GM12878 (cell line): ENCODE measurements around the gene DYNLT5. TPM values are rescaled to one million over a fixed set of nuclear protein-coding genes. Genes with fewer than 3 reads are reported as not detected.

Experiments used
- ATAC-seq: fragments of 200-7000 bp; cut with Tn5 transposase; 3 replicates; pipeline ENCODE4 v1.9.1; 2020; ENCODE audit warnings: mild to moderate bottlenecking, moderate library complexity
- BruUV-seq: library from RNA; stranded (reverse); fragments of 400-500 nt; replicated peaks from 2 replicates; lab custom pipeline; 2021; lab: Mats Ljungman, UMichigan
- CTCF ChIA-PET: fragments of 300-600 bp; sonication (Branson Sonifier 250); formaldehyde crosslinking; extraction: SDS; loops from one replicate; lab custom pipeline; 2021; ENCODE audit warnings: inconsistent platforms; lab: Yijun Ruan, JAX
- POLR2A ChIA-PET: fragments of 350-600 bp; formaldehyde crosslinking; extraction: SDS; loops from one replicate; lab custom pipeline; 2021; ENCODE audit warnings: inconsistent platforms; lab: Charles Lee
- RAD21 ChIA-PET: fragments of 300-600 bp; sonication (Branson Sonifier 250); formaldehyde crosslinking; loops from one replicate; lab custom pipeline; 2023; ENCODE audit warnings: antibody characterized with exemption; ENCODE audit not compliant: unreplicated experiment; lab: Charles Lee
- SMC1A ChIA-PET: fragments of 300-600 bp; sonication (Branson Sonifier 250); formaldehyde crosslinking; loops from one replicate; lab custom pipeline; 2023; ENCODE audit not compliant: unreplicated experiment, uncharacterized antibody; lab: Charles Lee
- DNase-seq: peaks from one replicate; pipeline ENCODE4 v3.0.0-alpha.2; 2011; ENCODE audit warnings: low read depth, low spot score
- FAIRE-seq: peaks from 3 replicates; lab custom pipeline; 2011; peaks lifted over from hg19 to GRCh38; lab: Jason Lieb, UNC
- H2AFZ ChIP-seq: 2 replicates; pipeline ENCODE4 v1.6.0; 2011; ENCODE audit warnings: low read depth, low read length, control low read depth; ENCODE audit not compliant: control insufficient read depth
- H3K27ac ChIP-seq: 2 replicates; pipeline ENCODE4 v1.5.1; 2011; ENCODE audit warnings: control low read depth; ENCODE audit not compliant: control insufficient read depth, insufficient read depth
- H3K27me3 ChIP-seq, 2 experiments: replicated peaks in 1 of 2; 2 replicates each; pipeline versions ENCODE4 v1.6.0 to v1.6.1; 2011; ENCODE audit warnings: low read length in 1 of 2; ENCODE audit not compliant: control insufficient read depth in 2 of 2, insufficient read depth in 2 of 2
- H3K36me3 ChIP-seq, 2 experiments: 2 replicates each; pipeline ENCODE4 v1.5.1; 2011; ENCODE audit warnings: low read length in 1 of 2; ENCODE audit not compliant: control insufficient read depth in 2 of 2, insufficient read depth in 2 of 2
- H3K4me1 ChIP-seq: 2 replicates; pipeline ENCODE4 v1.6.1; 2011; ENCODE audit warnings: mild to moderate bottlenecking, low read length, moderate library complexity, mixed read lengths; ENCODE audit not compliant: control insufficient read depth, insufficient read depth
- H3K4me2 ChIP-seq: 2 replicates; pipeline ENCODE4 v1.6.0; 2011; ENCODE audit warnings: control low read depth; ENCODE audit not compliant: control insufficient read depth, insufficient read depth
- H3K4me3 ChIP-seq: fragments of 200-600 bp; sonication (generic); 2 replicates; pipeline ENCODE4 v1.5.1; 2016
- H3K79me2 ChIP-seq: 2 replicates; pipeline ENCODE4 v1.6.0; 2011; ENCODE audit warnings: low read length; ENCODE audit not compliant: control insufficient read depth, insufficient read depth
- H3K9ac ChIP-seq: 2 replicates; pipeline ENCODE4 v1.8.0; 2011; ENCODE audit warnings: low read length, control low read depth, mixed read lengths; ENCODE audit not compliant: control insufficient read depth, insufficient read depth
- H3K9me3 ChIP-seq: replicated peaks from 3 replicates; pipeline ENCODE4 v1.5.1; 2011; ENCODE audit warnings: mild to moderate bottlenecking, low read length; ENCODE audit not compliant: control insufficient read depth, insufficient read depth
- H4K20me1 ChIP-seq: 2 replicates; pipeline ENCODE4 v1.6.0; 2011; ENCODE audit not compliant: control insufficient read depth, insufficient read depth
- BACH1 ChIP-seq: fragments of 450-650 bp; IDR thresholded peaks from 2 replicates; pipeline ENCODE4 v1.6.1; 2017; ENCODE audit warnings: mild to moderate bottlenecking, borderline replicate concordance
- CBX5 ChIP-seq: sonication (generic); IDR thresholded peaks from 2 replicates; pipeline ENCODE4 v1.6.1; 2016; ENCODE audit warnings: low read depth, moderate library complexity, mild to moderate bottlenecking, inconsistent platforms
- GABPA ChIP-seq: IDR thresholded peaks from 2 replicates; pipeline ENCODE4 v1.6.1; 2014; ENCODE audit warnings: antibody characterized with exemption, low read depth, mild to moderate bottlenecking, inconsistent platforms
- MTA3 ChIP-seq: IDR thresholded peaks from 2 replicates; pipeline ENCODE4 v1.6.1; 2012; ENCODE audit warnings: low read length, inconsistent platforms, borderline replicate concordance
- NFYA ChIP-seq: IDR thresholded peaks from 2 replicates; pipeline ENCODE4 v1.6.1; 2011; ENCODE audit warnings: low read depth, mild to moderate bottlenecking, low read length, improper control_type of control experiment, borderline replicate concordance
- PBX3 ChIP-seq: IDR thresholded peaks from 2 replicates; pipeline ENCODE4 v1.6.1; 2011; ENCODE audit warnings: mild to moderate bottlenecking, low read depth, low read length, moderate library complexity; ENCODE audit not compliant: insufficient replicate concordance
- RAD21 ChIP-seq: IDR thresholded peaks from 2 replicates; pipeline ENCODE4 v1.6.1; 2011; ENCODE audit warnings: mild to moderate bottlenecking, low read depth, low read length, moderate library complexity; ENCODE audit not compliant: insufficient read depth
- RELA ChIP-seq: fragments of 450-650 bp; IDR thresholded peaks from 2 replicates; pipeline ENCODE4 v1.8.0; 2014; ENCODE audit warnings: borderline replicate concordance; ENCODE audit not compliant: partially characterized antibody
- RELB ChIP-seq: fragments of 450-650 bp; IDR thresholded peaks from 2 replicates; pipeline ENCODE4 v1.6.1; 2017; ENCODE audit warnings: low read depth, mild to moderate bottlenecking, moderate library complexity
- SP1 ChIP-seq: IDR thresholded peaks from one replicate; pipeline ENCODE4 v1.6.1; 2011; ENCODE audit warnings: low read depth, low read length
- SUZ12 ChIP-seq: fragments of 200-600 bp; sonication (generic); IDR thresholded peaks from one replicate; pipeline ENCODE4 v1.6.1; 2018; ENCODE audit warnings: antibody characterized with exemption, mild to moderate bottlenecking; ENCODE audit not compliant: unreplicated experiment
- TARDBP ChIP-seq: IDR thresholded peaks from 2 replicates; pipeline ENCODE4 v1.6.1; 2016; ENCODE audit warnings: borderline replicate concordance
- ZBTB11 ChIP-seq: fragments of 450-650 bp; formaldehyde crosslinking; IDR thresholded peaks from 2 replicates; pipeline ENCODE4 v1.5.0; 2022; ENCODE audit warnings: mild to moderate bottlenecking, missing genetic modification characterization
- ZNF384 ChIP-seq: IDR thresholded peaks from 2 replicates; pipeline ENCODE4 v1.6.1; 2012; ENCODE audit warnings: low read depth, mild to moderate bottlenecking, low read length, improper control_type of control experiment, borderline replicate concordance
- ZZZ3 ChIP-seq: IDR thresholded peaks from 2 replicates; pipeline ENCODE4 v1.6.1; 2011; ENCODE audit warnings: low read depth; ENCODE audit not compliant: control insufficient read depth, insufficient read length
- WGBS: methylation state at CpG from one replicate; pipeline ENCODE4 v1.1.6; 2016; ENCODE audit warnings: low lambda C conversion rate; ENCODE audit not compliant: insufficient replicate concordance, insufficient coverage; ENCODE audit errors: missing lambda C conversion rate; 5-methylcytosine and 5-hydroxymethylcytosine counted together
- in situ Hi-C: fragments of 300-500 bp; cut with MboI; formaldehyde crosslinking; loops from 9 replicates; pipeline ENCODE4 v1.14.3; 2018; ENCODE audit warnings: mixed read lengths
- intact Hi-C: fragments of 100-400 bp; cut with micrococcal nuclease; formaldehyde crosslinking; loops from one replicate; pipeline ENCODE4 v1.14.2; 2022; ENCODE audit not compliant: unreplicated experiment
- polyA plus RNA-seq, 11 experiments: library from polyadenylated mRNA; depleted of rRNA in 4 of 11; unstranded in 6 of 11; stranded (reverse) in 5 of 11; fragments of >200 nt; fragmentation: Nextera tagmentation in 4 of 11; fragmentation: Illumina TruSeq in 1 of 11; extraction: Ambion mirVana in 4 of 11; extraction: Trizol in 1 of 11; gene quantifications; 1 replicate in 1 of 11; 2 replicates in 10 of 11; pipeline versions ENCODE4 v1.2.1 to v1.2.3, GENCODE V29; 2011 to 2016; ENCODE audit warnings: inconsistent platforms in 2 of 11, missing spikeins in 2 of 11, low read depth in 1 of 11
- total RNA-seq, 4 experiments: library from RNA; depleted of rRNA in 3 of 4; stranded (reverse); fragments of >200 nt in 3 of 4; fragmentation: Illumina TruSeq in 1 of 4; extraction: Trizol in 1 of 4; gene quantifications; 2 replicates each; pipeline versions ENCODE4 v1.2.1 to v1.2.3, GENCODE V29; 2013 to 2021

DYNLT5 gene
- total and polyA plus RNA-seq, 10 of the 15 experiments (the other 5 are each of a cell fraction or from before 2014, with no cell fraction given): not detected

DNA sequence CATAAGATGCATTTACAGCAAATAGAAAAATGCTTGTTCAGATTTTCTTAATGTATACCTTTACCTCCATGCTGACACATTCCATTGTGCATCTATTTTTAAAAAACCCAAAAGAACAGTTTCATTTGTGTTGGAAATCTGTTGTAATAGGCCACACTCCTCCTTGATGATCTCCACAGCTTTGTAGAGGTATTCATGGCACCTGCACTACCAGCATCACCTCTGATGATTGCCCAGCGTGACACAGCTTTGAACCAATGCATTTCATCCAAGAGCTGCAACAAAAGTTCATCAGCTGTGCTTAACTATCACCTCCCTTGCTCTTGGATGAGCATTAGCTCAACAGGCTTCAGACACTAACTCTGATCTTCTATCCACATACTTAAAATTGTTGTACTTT is 8.2 kb downstream of the DYNLT5 start:
- ChIA-PET POLR2A (no interaction called here), RAD21 (no interaction called here)
- H3K27ac ChIP-seq: no peak overlapping the region
- FAIRE-seq: no peak
- no peaks in the 10 kb centered on the region for H3K27me3 ChIP-seq
- TF ChIP-seq RELA: no peak
- no peak for TF ChIP-seq ZNF384
- TF ChIP-seq CBX5: no peak
- no peak for TF ChIP-seq BACH1
- TF ChIP-seq RAD21: no peak
- TF ChIP-seq SP1: no peak
- no peak for TF ChIP-seq PBX3
- TF ChIP-seq SUZ12: no peak
- TF ChIP-seq ZZZ3: no peak
- TF ChIP-seq MTA3: no peak
- TF ChIP-seq ZBTB11 (CRISPR knock-in tag): no peak
- TF ChIP-seq NFYA: no peak
- TF ChIP-seq RELB: no peak
- no peak for TF ChIP-seq TARDBP
- TF ChIP-seq GABPA: no peak
- TF ChIP-seq, all 136 proteins: peak for 0
- no peaks in the 10 kb centered on the region for H3K36me3 ChIP-seq
- ATAC-seq: no peak
- H3K79me2 ChIP-seq: no peaks in the 10 kb centered on the region
- H3K9ac ChIP-seq: no peak overlapping the region
- in situ Hi-C loops: loop anchor here (5.0 to 25.0 kb wide), 2 partner anchors 387 to 727 kb away; no protein-coding TSS in a partner anchor
- no peak overlapping the region for H3K4me3 ChIP-seq
- H3K4me1 ChIP-seq: peaks cover 5% of the 10 kb centered on the region
- H3K9me3 ChIP-seq: no peaks in the 10 kb centered on the region
- H3K4me2 ChIP-seq: no peak overlapping the region
- H4K20me1 ChIP-seq: no peaks in the 10 kb centered on the region
- CTCF ChIA-PET: no interaction called here
- DNase-seq: no peak
- SMC1A ChIA-PET: no interaction called here
- no peak overlapping the region for H2AFZ ChIP-seq
- intact Hi-C loops: no loop called here
- no TSS peak for BruUV-seq
- WGBS: 59% methylated on average over 1 of the region's 1 CpG
